Aortic smooth muscle cell (primary cell): ENCODE results near the gene STK25. TPM values are rescaled to one million over a fixed set of nuclear protein-coding genes. Genes with fewer than 3 reads are reported as not detected.

Source experiments
- total RNA-seq: library from RNA; depleted of rRNA; stranded (reverse); fragments of >200 nt; gene quantifications from 2 replicates; pipeline ENCODE4 v1.2.3, GENCODE V29; 2014

The STK25 gene
- total RNA-seq: 123 and 138 TPM in 2 replicates

GRCh38 chr2:241508240-241509154, at the start of gene STK25:
STK25 (minus strand) TSS chr2:241508584; CDS start chr2:241508035, 549 bp downstream.

Other genes with a start within 250 kb of the STK25 start
- gene HDLBP, start 192.9 kb downstream of the STK25 start, total RNA-seq: 1,359 and 1,448 TPM in 2 replicates
- gene SEPTIN2, start 192.7 kb downstream of the STK25 start, total RNA-seq: 551 and 552 TPM in 2 replicates
- 37.1 and 50.5 TPM in 2 replicates for gene FARP2, start 152.3 kb downstream of the STK25 start, total RNA-seq
- 4.0 and 4.9 TPM in 2 replicates for gene BOK, start 50.2 kb upstream of the STK25 start, total RNA-seq
- gene THAP4, start 128.6 kb upstream of the STK25 start, total RNA-seq: 32.8 and 42.8 TPM in 2 replicates
- gene ATG4B, start 129.1 kb upstream of the STK25 start, total RNA-seq: 51.9 and 60.7 TPM in 2 replicates
- 24.1 and 30.9 TPM in 2 replicates for gene DTYMK, start 178.2 kb upstream of the STK25 start, total RNA-seq
- 16.7 and 26.3 TPM in 2 replicates for gene ING5, start 193.5 kb upstream of the STK25 start, total RNA-seq
- gene D2HGDH, start 226.0 kb upstream of the STK25 start, total RNA-seq: 11.1 and 11.3 TPM in 2 replicates